Rectal smooth muscle tissue (tissue), 1 donor: Measurements from ENCODE around the gene HIP1R.

ENCODE experiments used
- H3K27ac ChIP-seq: one replicate; pipeline ENCODE4 v1.7.0; 2013; ENCODE audit warnings: low read depth, low read length, inconsistent platforms
- H3K27me3 ChIP-seq: one replicate; pipeline ENCODE4 v1.7.0; 2013; ENCODE audit warnings: low read length; ENCODE audit not compliant: control insufficient read depth, insufficient read depth
- H3K36me3 ChIP-seq: one replicate; pipeline ENCODE4 v1.7.0; 2013; ENCODE audit warnings: low read length; ENCODE audit not compliant: control insufficient read depth, insufficient read depth
- H3K4me1 ChIP-seq: one replicate; pipeline ENCODE4 v1.7.0; 2013; ENCODE audit warnings: low read length; ENCODE audit not compliant: control insufficient read depth, insufficient read depth
- H3K4me3 ChIP-seq: one replicate; pipeline ENCODE4 v1.7.0; 2013; ENCODE audit warnings: low read length
- H3K9ac ChIP-seq: one replicate; pipeline ENCODE4 v1.7.0; 2013; ENCODE audit warnings: low read length

Gene HIP1R

DNA sequence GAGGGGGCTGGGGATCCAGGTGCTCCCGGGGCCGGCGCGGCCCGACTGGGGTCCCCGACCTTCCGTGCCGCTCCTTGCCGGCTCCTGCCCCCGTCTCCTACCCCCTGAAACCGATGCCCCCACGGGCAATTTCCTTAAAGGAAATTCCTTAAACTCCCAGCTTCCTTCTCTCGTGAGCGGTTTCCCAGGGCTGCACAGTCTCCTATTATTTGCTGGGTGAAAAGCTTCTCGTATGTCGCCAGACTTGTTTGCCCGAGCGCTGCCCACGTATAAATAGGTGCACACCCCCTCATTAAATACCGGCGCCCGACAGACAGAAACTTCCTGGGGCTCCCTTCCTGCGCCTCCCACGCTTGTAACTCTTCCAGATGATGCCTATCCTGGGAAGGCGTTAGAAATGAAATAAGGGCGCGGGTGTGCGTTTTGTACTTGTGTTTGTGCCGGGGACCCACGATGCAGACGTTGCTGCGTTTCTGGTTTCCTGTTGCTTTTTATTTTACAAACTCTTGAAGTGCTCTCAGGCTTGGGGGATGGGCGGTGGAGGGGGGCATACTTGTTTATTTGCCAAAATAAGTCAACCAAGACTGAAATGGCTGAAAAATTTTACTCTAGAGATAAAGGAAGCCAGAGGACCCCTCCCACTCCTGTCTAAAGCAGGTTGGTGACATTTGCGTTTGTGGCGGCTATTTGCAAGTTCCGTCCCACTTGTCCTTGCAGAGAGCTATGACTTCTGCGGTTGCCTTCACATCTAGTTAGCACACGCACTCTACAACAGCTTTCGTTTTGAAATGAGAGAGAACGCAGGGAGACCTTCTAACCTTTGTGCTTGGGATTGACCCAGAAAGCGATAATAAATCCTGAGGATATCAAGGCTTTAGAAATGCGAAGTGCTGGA is 1.0 kb downstream of the HIP1R start:
- no peaks in the 10 kb centered on the region for H3K27me3 ChIP-seq
- peak overlapping the region; percentile 58 for H3K4me3 ChIP-seq
- H3K36me3 ChIP-seq, result no peaks in the 10 kb centered on the region
- peaks cover 2% of the 10 kb centered on the region for H3K4me1 ChIP-seq
- H3K9ac ChIP-seq, result peak overlapping the region; percentile 67
- H3K27ac ChIP-seq, result no peak overlapping the region

DNA sequence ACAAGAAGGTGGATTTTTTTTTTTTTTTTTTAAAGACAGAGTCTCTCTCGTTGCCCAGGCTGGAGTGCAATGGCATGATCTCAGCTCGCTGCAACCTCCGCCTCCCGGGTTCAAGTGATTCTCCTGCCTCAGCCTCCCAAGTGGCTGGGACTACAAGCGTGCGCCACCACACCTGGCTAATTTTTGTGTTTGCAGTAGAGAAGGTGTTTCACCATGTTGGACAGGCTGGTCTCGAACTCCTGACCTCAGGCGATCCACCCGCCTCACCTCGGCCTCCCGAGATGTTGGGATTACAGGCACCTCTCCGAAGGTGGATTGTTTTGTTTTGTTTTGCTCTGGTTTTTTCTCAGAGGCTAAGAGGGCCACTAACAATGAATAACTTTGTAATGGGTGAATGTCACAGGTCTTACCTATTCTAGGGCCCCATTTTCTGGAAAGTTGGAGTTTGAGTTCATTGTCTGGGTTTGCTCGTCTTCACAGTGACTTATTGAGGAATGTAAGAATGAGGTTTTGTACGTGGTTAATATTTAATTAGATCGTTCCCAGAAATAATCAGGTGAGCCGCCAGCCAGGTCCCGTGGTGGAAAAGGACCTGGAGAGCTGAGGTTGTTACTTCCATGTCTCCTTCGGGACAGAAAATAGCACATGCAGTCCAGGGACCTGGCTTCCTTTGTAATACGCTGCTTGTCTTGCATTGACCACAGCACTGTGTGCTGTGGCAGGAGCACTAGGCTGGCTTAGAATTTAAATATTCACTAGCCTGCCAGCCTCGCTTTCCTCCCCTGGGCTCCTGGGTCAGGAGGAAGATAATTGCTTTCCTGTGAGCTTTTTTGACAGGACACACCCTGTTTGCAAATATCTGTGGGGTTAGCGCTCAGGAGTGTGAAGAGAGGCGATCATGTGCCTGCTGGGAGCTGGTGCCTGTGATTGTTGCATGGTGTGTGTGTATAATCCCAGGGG is 2.3 kb downstream of the HIP1R start:
- Histone ChIP-seq H3K4me3 (peak overlapping the region; percentile 11), H3K4me1 (peaks cover 2% of the 10 kb centered on the region), H3K27me3 (no peaks in the 10 kb centered on the region), H3K27ac (no peak overlapping the region), H3K36me3 (no peaks in the 10 kb centered on the region), H3K9ac (no peak overlapping the region)

DNA sequence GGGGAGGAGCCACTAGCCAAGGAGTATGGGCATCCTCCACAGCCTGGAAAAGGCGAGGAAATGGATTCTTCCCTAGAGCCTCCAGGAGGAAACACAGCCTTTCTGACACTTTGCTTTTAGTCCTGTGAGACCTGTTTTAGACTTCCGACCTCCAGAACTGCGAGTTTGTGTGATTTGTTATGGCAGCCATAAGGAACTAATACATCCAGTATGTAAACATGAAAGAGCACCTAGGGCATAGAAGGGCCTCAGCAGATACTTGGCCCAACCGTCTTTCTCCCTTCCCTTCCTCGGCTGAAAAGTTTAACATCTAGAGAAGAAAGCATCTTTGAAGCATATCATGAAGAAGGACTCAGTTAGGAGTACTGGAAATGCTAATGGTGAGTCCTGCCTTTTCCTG is 3.6 kb downstream of the HIP1R start:
- no peak overlapping the region for H3K27ac ChIP-seq
- H3K36me3 ChIP-seq, result no peaks in the 10 kb centered on the region
- no peak overlapping the region for H3K4me3 ChIP-seq
- H3K27me3 ChIP-seq, result no peaks in the 10 kb centered on the region
- H3K9ac ChIP-seq, result no peak overlapping the region
- peaks cover 2% of the 10 kb centered on the region for H3K4me1 ChIP-seq

DNA sequence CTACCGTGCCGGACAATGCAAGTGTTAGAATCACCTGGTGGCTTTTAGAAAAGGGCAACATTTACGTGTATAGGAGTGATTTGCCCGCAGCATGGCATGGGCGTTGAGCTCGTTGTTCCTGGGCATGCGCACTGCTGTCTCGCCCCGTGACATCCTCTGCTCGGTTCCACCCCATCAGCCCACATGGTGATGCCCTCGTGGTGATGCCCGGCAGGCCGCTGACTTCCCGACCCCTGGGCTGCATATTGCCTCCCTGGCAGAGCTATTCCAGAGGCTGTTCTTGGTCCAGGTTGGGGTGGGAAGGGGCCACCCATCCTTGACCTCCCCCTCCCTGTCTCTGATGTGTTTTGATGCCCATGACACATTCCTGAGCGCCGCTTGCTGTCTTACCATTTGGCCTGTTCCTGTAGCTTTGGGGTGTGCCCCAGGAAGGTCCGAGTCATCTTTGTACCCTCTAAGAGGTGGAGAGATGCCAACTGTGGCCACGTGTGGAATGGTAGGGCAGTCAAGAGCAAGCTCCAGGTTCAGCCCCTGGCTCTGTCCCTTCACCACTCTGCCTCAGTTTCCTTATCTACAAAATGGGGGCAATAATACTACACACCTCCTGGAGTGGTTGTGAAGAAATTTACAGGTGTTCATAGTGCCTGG is 4.8 kb downstream of the HIP1R start:
- Histone ChIP-seq H3K4me1 (no peaks in the 10 kb centered on the region), H3K9ac (no peak overlapping the region), H3K27ac (no peak overlapping the region), H3K36me3 (no peaks in the 10 kb centered on the region), H3K27me3 (no peaks in the 10 kb centered on the region), H3K4me3 (no peak overlapping the region)

DNA sequence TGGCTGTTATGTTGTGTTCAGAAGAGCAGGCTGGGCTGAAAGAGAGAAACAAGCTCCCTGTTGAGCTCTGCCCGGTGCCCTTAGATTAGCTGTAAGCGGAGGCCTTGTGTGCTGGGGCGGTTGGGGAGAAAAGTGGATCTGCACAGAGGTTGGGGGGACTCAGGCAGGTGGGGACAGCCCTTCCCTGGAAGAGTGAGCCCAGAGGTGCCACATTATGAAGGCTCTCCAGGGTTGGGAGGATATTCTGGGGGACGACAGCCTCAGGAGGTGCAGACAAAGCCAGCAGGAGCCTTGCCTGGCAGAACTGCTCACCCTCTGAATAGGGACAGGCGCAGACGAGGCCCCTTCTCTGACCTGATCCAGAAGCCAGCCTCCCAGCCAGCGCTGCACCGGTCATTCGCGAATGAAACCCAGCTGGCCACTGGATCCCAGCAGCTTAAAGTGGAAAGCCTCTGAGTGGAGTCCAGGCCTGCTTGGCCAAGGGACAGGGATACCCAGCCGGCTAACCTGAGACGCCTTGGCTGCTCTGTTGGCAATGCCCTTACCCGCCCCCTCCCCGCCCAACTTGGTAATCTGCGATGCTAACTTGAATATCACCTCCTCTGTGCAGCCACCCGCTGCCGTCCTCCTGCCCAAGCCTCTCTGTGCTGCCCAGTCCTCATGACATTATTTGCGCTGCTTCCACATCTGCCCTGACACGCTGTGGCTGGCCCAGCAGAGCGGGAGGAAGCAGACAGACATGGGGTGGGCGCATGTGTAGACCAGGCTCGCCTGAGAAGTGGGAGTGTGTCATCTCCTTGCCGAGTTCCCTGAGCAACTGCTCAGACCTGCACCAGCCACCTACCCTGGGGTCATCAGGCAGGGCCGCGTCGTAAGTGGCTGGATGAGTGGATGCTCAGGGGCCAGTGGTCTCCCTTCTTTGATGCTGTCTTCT is 5.6 kb downstream of the HIP1R start:
- no peaks in the 10 kb centered on the region for H3K4me1 ChIP-seq
- no peak overlapping the region for H3K27ac ChIP-seq
- H3K9ac ChIP-seq, result no peak overlapping the region
- no peak overlapping the region for H3K4me3 ChIP-seq
- no peaks in the 10 kb centered on the region for H3K27me3 ChIP-seq
- no peaks in the 10 kb centered on the region for H3K36me3 ChIP-seq

DNA sequence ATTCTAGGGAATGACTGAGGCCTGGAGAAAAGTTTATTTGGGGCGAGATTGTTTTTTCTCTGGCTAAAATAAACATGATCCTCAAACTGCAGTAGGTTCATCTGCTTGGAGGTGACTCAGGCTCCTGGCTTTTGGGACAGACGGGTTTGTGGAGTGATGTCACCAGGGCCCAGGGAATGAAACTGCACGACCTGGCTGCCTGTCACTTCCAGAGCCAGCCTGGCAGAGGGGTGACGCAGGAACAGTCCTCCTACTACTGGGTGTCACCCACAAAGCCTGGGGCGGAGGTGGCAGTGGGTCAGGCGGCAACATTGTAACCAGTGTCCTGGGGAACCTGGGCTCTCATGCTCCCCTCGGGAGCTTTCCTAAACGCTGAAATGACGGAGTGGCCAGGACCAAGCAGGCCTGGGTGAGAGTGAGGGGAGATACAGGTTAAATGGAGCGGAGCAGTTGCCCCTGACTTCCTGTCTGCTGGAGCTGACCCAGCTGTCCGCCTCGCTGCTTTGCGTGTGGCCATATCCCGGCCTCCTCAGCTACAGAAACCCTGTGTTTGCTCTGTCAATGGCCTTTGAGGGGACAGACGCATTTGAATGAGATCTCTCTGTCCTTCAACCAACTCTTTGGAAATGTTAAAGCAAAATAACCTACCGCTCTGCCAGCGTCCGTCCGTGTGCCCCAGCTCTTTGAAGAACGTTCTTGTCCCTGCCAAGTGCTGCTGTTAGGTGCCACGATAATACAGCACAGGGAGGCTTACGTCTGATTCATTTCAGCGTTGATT is 6.5 kb downstream of the HIP1R start:
- H3K4me3 ChIP-seq, result no peak overlapping the region
- no peak overlapping the region for H3K9ac ChIP-seq
- H3K27ac ChIP-seq, result no peak overlapping the region
- no peaks in the 10 kb centered on the region for H3K27me3 ChIP-seq
- H3K36me3 ChIP-seq, result no peaks in the 10 kb centered on the region
- H3K4me1 ChIP-seq, result no peaks in the 10 kb centered on the region

DNA sequence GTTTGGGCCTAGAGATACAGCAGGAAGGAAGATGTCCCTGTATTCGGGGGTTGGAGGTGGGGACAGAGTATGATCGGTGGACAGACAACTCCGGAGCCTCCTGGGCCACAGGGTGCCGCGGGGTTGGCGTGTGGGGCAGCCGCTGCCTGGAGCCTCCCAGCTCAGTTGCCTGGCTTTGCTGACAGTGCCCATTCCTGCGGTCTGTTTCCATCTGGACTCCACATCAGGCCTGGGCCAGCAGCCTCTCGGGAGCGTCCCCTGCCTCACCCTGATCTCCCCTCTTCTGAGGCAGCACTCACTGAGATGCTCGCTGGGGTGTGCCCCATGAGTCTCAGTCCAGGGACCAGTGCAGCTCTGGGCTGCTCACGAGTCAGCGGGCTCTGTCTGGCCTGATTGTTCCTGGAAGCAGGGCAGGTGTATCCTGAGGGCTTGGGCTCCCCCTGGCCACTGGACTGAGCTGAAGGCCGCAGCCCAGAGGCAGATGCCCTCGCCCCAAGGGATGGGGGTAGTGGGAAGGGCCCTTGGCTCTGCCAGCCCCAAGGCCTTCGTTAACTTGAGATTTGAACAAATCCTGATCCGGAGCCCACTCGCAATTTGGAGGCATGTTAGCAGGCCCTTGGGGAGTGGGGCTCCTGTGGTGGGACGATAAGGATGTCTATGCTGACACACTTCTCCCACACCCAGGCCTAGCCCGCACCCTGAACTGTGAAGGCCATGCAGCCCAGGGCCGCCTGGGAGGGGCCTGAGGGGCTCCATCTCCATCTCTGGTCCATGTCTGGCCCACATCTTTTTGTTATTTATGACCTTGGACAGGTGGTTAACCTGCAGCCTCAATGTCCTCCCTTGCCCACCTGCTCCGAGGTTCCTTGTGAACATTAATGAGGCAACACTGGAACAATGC is 7.5 kb downstream of the HIP1R start:
- Histone ChIP-seq H3K4me1 (no peaks in the 10 kb centered on the region), H3K36me3 (no peaks in the 10 kb centered on the region), H3K4me3 (no peak overlapping the region), H3K9ac (no peak overlapping the region), H3K27ac (no peak overlapping the region), H3K27me3 (no peaks in the 10 kb centered on the region)

DNA sequence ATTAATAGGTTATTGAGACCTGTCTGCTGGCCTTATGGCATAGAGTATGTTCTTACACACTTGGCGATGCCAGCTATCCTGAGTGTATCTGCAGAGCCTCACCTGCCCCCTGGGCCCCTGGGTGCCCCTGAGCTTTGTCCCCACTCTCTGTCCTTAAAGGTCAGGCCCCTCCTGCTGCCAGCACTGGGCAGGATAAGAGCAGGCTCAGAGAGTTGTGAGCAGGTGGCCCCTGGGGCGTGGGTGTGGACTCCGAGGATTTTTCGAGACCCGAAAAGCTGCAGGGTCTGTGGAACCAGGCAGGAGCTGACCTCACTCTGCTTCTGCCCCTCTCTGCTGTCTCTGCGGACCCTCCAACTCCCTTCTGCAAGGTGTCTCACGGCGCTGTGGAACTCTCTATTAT is 8.2 kb downstream of the HIP1R start:
- Histone ChIP-seq H3K4me3 (no peak overlapping the region), H3K27me3 (no peaks in the 10 kb centered on the region), H3K36me3 (no peaks in the 10 kb centered on the region), H3K4me1 (no peaks in the 10 kb centered on the region), H3K27ac (no peak overlapping the region), H3K9ac (no peak overlapping the region)

DNA sequence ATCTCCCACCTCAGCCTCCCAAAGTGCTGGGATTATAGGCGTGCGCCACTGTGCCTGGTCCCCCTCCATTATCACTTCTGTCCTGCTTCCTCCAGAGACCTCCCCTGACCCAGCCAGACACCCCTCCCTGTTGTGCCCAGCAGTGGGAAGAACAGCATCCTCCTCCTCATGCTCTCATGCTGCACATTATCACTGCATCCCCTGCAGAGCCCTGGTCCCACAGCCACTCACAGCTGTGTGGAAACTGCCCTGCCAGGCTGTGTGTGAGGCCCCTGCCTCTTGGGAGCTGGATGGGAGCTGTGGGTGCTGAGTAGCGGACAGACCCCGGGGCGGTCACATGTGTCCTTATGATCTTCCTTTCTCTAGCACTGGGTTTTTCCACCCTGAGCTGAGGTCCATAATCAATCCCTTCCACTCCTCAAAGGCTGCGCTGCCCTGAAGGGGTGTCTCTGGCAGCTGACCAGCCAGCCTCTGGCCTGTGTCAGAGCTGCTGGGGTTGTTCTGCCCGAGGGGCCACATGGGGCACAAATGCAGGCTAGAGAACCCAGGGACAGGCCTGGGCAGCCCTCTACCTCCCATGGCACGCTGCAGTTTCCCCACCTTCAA is 9.2 kb downstream of the HIP1R start:
- no peaks in the 10 kb centered on the region for H3K4me1 ChIP-seq
- no peaks in the 10 kb centered on the region for H3K27me3 ChIP-seq
- H3K27ac ChIP-seq, result peak overlapping the region; percentile 14
- no peaks in the 10 kb centered on the region for H3K36me3 ChIP-seq
- no peak overlapping the region for H3K4me3 ChIP-seq
- no peak overlapping the region for H3K9ac ChIP-seq
